BLaER1 treated with 17β-estradiol and CSF1 and Interleukin-3, amounts not matched to agents 10 nM and 100 nM (cell line): ENCODE measurements around the gene PNPLA6.

Source experiments
- H3K27ac ChIP-seq, 11 experiments: shearing (Covaris generic); formaldehyde crosslinking; 2 replicates each; pipeline ENCODE4 v1.8.1; 2022
- H3K27me3 ChIP-seq, 11 experiments: shearing (Covaris generic); formaldehyde crosslinking; 2 replicates each; pipeline ENCODE4 v1.8.1; 2022
- H3K36me3 ChIP-seq, 11 experiments: shearing (Covaris generic); formaldehyde crosslinking; 2 replicates each; pipeline ENCODE4 v1.8.1; 2022
- H3K4me1 ChIP-seq, 10 experiments: shearing (Covaris generic); formaldehyde crosslinking; 2 replicates each; pipeline ENCODE4 v1.8.1; 2022
- H3K4me2 ChIP-seq, 11 experiments: shearing (Covaris generic); formaldehyde crosslinking; 2 replicates each; pipeline ENCODE4 v1.8.1; 2022
- H3K4me3 ChIP-seq, 10 experiments: shearing (Covaris generic); formaldehyde crosslinking; 2 replicates each; pipeline ENCODE4 v1.8.1; 2022
- H3K9ac ChIP-seq, 11 experiments: shearing (Covaris generic); formaldehyde crosslinking; 2 replicates each; pipeline ENCODE4 v1.8.1; 2022
- H3K9me3 ChIP-seq, 11 experiments: shearing (Covaris generic); formaldehyde crosslinking; replicated peaks in 1 of 11; 2 replicates each; pipeline ENCODE4 v1.8.1; 2022
- H4K20me1 ChIP-seq, 11 experiments: shearing (Covaris generic); formaldehyde crosslinking; 2 replicates each; pipeline ENCODE4 v1.8.1; 2022
- Cebpa-rat ChIP-seq, 11 experiments: shearing (Covaris generic); IDR thresholded peaks; 2 replicates each; pipeline ENCODE4 v1.8.1; 2022

Gene PNPLA6

GRCh38 chr19:7579182-7579581, 43.7 kb downstream of the PNPLA6 start:
- Histone ChIP-seq H3K27me3 (no peaks in the 10 kb centered on the region), H3K9ac (no peak overlapping the region)

GRCh38 chr19:7582446-7582845, 46.9 kb downstream of the PNPLA6 start:
- H3K9me3 ChIP-seq = no peaks in the 10 kb centered on the region
- no peak overlapping the region for H3K4me2 ChIP-seq
- no peak overlapping the region for H3K4me3 ChIP-seq
- TF ChIP-seq Cebpa-rat (IDR thresholded peaks at IDR 0.05) = no peak
- no peaks in the 10 kb centered on the region for H3K36me3 ChIP-seq
- no peaks in the 10 kb centered on the region for H3K27me3 ChIP-seq
- peaks cover 0 to 9% (median 0%) of the 10 kb centered on the region in 10 experiments; a peak in 3 of 20 replicates for H3K4me1 ChIP-seq
- H3K27ac ChIP-seq = no peak overlapping the region
- H3K9ac ChIP-seq = no peak overlapping the region
- H4K20me1 ChIP-seq = no peaks in the 10 kb centered on the region

More at GRCh38 chr19:7579182-7579581, 43.7 kb downstream of the PNPLA6 start:
- Histone ChIP-seq H3K4me1 (peaks cover 0 to 5% (median 0%) of the 10 kb centered on the region in 10 experiments; a peak in 1 of 20 replicates), H4K20me1 (no peaks in the 10 kb centered on the region), H3K4me2 (no peak overlapping the region), H3K9me3 (no peaks in the 10 kb centered on the region), H3K4me3 (no peak overlapping the region), H3K36me3 (no peaks in the 10 kb centered on the region), H3K27ac (no peak overlapping the region)
- TF ChIP-seq Cebpa-rat (IDR thresholded peaks at IDR 0.05) = no peak

GRCh38 chr19:7589822-7590221, 54.3 kb downstream of the PNPLA6 start:
- TF ChIP-seq Cebpa-rat (IDR thresholded peaks at IDR 0.05) = no peak

GRCh38 chr19:7590256-7590655, 54.7 kb downstream of the PNPLA6 start:
- H3K4me3 ChIP-seq = no peak overlapping the region
- H4K20me1 ChIP-seq = no peaks in the 10 kb centered on the region; a peak in 1 of 22 replicates
- H3K4me2 ChIP-seq = no peak overlapping the region
- no peaks in the 10 kb centered on the region for H3K9me3 ChIP-seq
- TF ChIP-seq Cebpa-rat (IDR thresholded peaks at IDR 0.05) = no peak
- peaks cover 8 to 17% (median 14%) of the 10 kb centered on the region in 11 experiments; a peak in 21 of 22 replicates for H3K27me3 ChIP-seq
- H3K9ac ChIP-seq = no peak overlapping the region
- H3K36me3 ChIP-seq = no peaks in the 10 kb centered on the region
- no peak overlapping the region for H3K27ac ChIP-seq
- H3K4me1 ChIP-seq = peaks cover 0 to 4% (median 0%) of the 10 kb centered on the region in 10 experiments; a peak in 3 of 20 replicates

More at GRCh38 chr19:7589822-7590221, 54.3 kb downstream of the PNPLA6 start:
- peaks cover 0 to 8% (median 0%) of the 10 kb centered on the region in 10 experiments; a peak in 3 of 20 replicates for H3K4me1 ChIP-seq
- H3K27me3 ChIP-seq = peaks cover 3 to 12% (median 9%) of the 10 kb centered on the region in 11 experiments; a peak in 19 of 22 replicates
- H4K20me1 ChIP-seq = no peaks in the 10 kb centered on the region; a peak in 1 of 22 replicates
- no peak overlapping the region for H3K9ac ChIP-seq
- no peak overlapping the region for H3K4me2 ChIP-seq
- H3K9me3 ChIP-seq = no peaks in the 10 kb centered on the region
- no peak overlapping the region for H3K27ac ChIP-seq
- H3K36me3 ChIP-seq = no peaks in the 10 kb centered on the region
- H3K4me3 ChIP-seq = no peak overlapping the region

- peaks cover 44 to 54% (median 50%) of the 10 kb centered on the region in 11 experiments for H3K27me3 ChIP-seq
- H3K27ac ChIP-seq = no peak within 1 kb of the TSS
- TF ChIP-seq Cebpa-rat (IDR thresholded peaks at IDR 0.05) = no peak
- peaks cover 0 to 11% (median 6%) of the 10 kb centered on the region in 10 experiments; a peak in 12 of 20 replicates for H3K4me1 ChIP-seq
- H4K20me1 ChIP-seq = peaks cover 0 to 21% (median 5%) of the 10 kb centered on the region in 11 experiments; a peak in 11 of 22 replicates
- no peaks in the 10 kb centered on the region for H3K36me3 ChIP-seq
- H3K4me2 ChIP-seq = peak within 1 kb of the TSS; percentile 82 to 95 (median 88)
- H3K9me3 ChIP-seq = no peaks in the 10 kb centered on the region
- peak within 1 kb of the TSS in 10 of 11 experiments; percentile 48 to 74 (median 66); a peak in 18 of 22 replicates for H3K9ac ChIP-seq
- peak within 1 kb of the TSS; percentile 63 to 76 (median 68) for H3K4me3 ChIP-seq
These were observed 60.1 kb downstream of the PNPLA6 start, which contains the start of gene CAMSAP3 for GRCh38 chr19:7595466-7596133. TSS of gene CAMSAP3 (plus strand) at chr19:7595863. CDS start at chr19:7596003, 140 bp downstream.

GRCh38 chr19:7596211-7596937, 60.9 kb downstream of the PNPLA6 start:
- Histone ChIP-seq H3K27me3 (peaks cover 44 to 54% (median 50%) of the 10 kb centered on the region in 11 experiments), H3K27ac (no peak overlapping the region), H4K20me1 (peaks cover 0 to 21% (median 5%) of the 10 kb centered on the region in 11 experiments; a peak in 11 of 22 replicates), H3K36me3 (no peaks in the 10 kb centered on the region), H3K4me1 (peaks cover 0 to 11% (median 6%) of the 10 kb centered on the region in 10 experiments; a peak in 12 of 20 replicates), H3K4me2 (peak overlapping the region; percentile 61 to 95 (median 84)), H3K9me3 (no peaks in the 10 kb centered on the region), H3K9ac (peak overlapping the region in 4 of 11 experiments; percentile 8 to 57 (median 40); a peak in 4 of 22 replicates), H3K4me3 (peak overlapping the region; percentile 63 to 76 (median 68); a peak in 19 of 20 replicates)
- TF ChIP-seq Cebpa-rat (IDR thresholded peaks at IDR 0.05) = no peak

- Histone ChIP-seq H3K4me1 (peaks cover 0 to 11% (median 6%) of the 10 kb centered on the region in 10 experiments; a peak in 12 of 20 replicates), H3K9me3 (no peaks in the 10 kb centered on the region), H3K9ac (no peak overlapping the region), H3K27ac (no peak overlapping the region), H3K4me3 (no peak overlapping the region), H3K4me2 (no peak overlapping the region), H3K36me3 (no peaks in the 10 kb centered on the region), H3K27me3 (peaks cover 44 to 64% (median 52%) of the 10 kb centered on the region in 11 experiments), H4K20me1 (peaks cover 0 to 21% (median 5%) of the 10 kb centered on the region in 11 experiments; a peak in 11 of 22 replicates)
- TF ChIP-seq Cebpa-rat (IDR thresholded peaks at IDR 0.05) = no peak
These were observed 62.2 kb downstream of the PNPLA6 start for GRCh38 chr19:7597689-7598088.

- H3K27me3 ChIP-seq = peaks cover 44 to 68% (median 53%) of the 10 kb centered on the region in 11 experiments
- no peak overlapping the region for H3K4me2 ChIP-seq
These were observed 62.7 kb downstream of the PNPLA6 start for GRCh38 chr19:7598180-7598579.

More at GRCh38 chr19:7598180-7598579, 62.7 kb downstream of the PNPLA6 start:
- Histone ChIP-seq H3K36me3 (no peaks in the 10 kb centered on the region), H4K20me1 (peaks cover 0 to 21% (median 5%) of the 10 kb centered on the region in 11 experiments; a peak in 11 of 22 replicates), H3K4me3 (no peak overlapping the region), H3K27ac (no peak overlapping the region), H3K9ac (no peak overlapping the region), H3K4me1 (peaks cover 0 to 11% (median 6%) of the 10 kb centered on the region in 10 experiments; a peak in 12 of 20 replicates), H3K9me3 (no peaks in the 10 kb centered on the region)
- no peak for TF ChIP-seq Cebpa-rat (IDR thresholded peaks at IDR 0.05)
